GM10266 (cell line): Measurements from ENCODE around the gene DOCK10.

Experiments
- DNase-seq: peaks from one replicate; pipeline ENCODE4 v3.0.0; 2012; ENCODE audit errors: extremely low spot score
- CTCF ChIP-seq: IDR thresholded peaks from 2 replicates; pipeline ENCODE4 v1.5.1; 2012; ENCODE audit warnings: mild to moderate bottlenecking, low read depth; ENCODE audit not compliant: control insufficient read depth, insufficient read depth; ENCODE audit errors: missing control alignments

Gene DOCK10

GRCh38 chr2:224851811-224852210 lies 190.5 kb downstream of the DOCK10 start:
- DNase-seq, result no peak
- no peak for TF ChIP-seq CTCF

DNA sequence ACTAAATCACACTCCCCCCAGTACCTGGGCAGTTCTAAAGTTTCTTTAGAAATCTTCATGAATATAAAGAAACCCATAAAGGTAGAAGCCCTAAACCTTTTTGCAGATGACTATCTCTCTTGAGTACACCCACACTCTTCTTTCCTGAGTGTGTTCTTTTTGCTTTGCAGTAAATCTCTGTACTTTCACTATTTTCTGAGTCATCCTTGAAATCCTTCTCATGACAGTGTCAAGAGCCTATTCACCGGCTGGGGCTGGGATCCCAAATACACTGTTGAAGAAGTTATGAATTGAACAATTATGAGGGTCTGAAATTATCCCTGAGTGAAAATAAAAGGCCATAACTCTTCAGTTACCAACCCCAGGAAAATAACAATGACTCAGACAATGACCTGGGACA lies 192.2 kb downstream of the DOCK10 start:
- DNase-seq, result no peak
- no peak for TF ChIP-seq CTCF

DNA sequence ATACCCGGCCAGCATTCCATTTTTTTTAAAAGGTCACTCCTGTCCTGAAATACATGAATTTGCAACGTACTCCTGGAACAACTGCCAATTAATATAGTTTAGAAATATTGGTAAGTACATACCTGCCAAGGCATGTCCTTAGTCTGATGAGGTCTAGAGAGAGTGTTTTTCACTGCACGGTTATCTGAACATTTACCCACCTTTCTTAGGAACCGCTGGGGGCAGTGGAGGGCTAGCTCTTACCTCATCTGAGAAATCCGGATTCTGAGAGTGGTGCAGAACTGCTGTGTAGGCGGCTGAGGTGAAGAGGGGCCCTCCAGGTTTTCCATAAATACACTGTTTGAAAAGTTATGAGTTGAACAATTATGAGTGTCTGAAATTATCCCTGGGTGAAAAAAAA lies 193.0 kb downstream of the DOCK10 start:
- no peak for TF ChIP-seq CTCF
- no peak for DNase-seq

DNA sequence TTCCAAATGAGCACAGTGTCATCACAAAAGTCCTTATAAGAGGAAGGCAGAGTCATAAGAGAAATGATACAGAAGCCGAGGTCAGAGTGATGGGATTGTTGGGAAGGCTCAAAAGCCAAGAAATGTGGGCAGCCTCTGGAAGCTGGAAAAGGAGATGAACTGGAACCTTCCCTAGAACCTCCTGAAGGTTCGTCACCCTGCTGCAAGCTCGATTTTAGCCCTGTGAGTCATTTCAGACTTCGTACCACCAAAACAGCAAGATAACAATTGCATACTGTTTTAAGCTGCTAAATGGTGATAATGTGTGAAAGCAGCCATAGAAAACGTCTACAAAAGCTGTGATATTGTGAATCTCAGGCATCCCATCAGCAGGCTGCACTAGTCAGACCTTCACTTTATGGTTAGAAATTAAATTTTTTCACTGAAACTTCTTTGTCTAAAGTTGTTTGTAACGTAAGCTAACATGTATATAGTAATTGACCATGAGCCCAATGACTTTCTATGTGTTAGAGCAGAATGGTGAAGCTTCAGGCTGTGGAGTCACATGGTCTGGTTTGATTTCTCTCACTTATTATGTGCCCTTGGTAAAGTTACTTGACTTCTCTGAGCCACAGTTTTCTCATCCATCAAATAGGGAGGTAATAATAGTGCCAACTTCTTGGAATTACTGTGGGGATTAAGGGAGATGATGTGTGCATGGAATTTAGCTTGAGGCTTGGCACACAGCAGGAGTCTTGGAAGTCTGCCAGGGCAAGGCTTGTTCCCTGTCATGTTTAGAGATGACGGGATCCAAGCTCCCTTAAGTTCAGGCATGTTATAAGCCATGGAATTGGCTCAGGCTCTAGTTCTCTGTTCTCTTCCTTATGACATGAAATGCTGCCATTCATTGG lies 194.1 kb downstream of the DOCK10 start:
- no peak for DNase-seq

GRCh38 chr2:224847381-224847780 lies 194.9 kb downstream of the DOCK10 start:
- no peak for TF ChIP-seq CTCF
- no peak for DNase-seq

More for the DNA sequence above, 194.1 kb downstream of the DOCK10 start:
- TF ChIP-seq CTCF, result no peak

GRCh38 chr2:224846686-224847085 lies 195.6 kb downstream of the DOCK10 start:
- no peak for TF ChIP-seq CTCF
- no peak for DNase-seq

DNA sequence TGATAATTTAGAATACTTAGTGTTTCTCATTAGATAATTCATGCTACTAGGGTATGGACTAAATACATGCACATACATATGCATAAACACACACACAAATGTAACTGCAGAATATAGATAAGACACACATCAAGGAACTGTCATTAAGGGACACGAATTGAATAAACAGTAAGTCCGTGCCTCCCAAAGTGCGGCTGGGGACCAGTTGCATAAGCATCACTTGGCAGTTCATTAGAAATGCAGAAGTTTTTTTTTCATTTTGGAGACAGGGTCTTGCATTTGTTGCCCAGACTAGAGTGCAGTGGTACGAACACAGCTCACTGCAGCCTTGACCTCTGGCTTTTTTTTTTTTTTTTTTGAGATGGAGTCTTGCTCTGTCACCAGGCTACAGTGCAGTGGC lies 196.1 kb downstream of the DOCK10 start:
- DNase-seq, result no peak
- no peak for TF ChIP-seq CTCF
